Measurements from ENCODE around the gene CIAO3.

The CIAO3 gene

GRCh38 chr16:740459-740763 lies 386 bp downstream of the CIAO3 start:
- peak overlapping the region; percentile 76 for H3K4me3 ChIP-seq (ENCODE audit: low read length)
- DNase-seq (ENCODE audit: low read depth) = no peak
- no peak for TF ChIP-seq CTCF (IDR thresholded peaks at IDR 0.05; ENCODE audit: insufficient read depth, low read depth, low read length, missing control alignments)

- no peak for DNase-seq (ENCODE audit: low read depth)
- peak overlapping the region; percentile 76 for H3K4me3 ChIP-seq (ENCODE audit: low read length)
- TF ChIP-seq CTCF (IDR thresholded peaks at IDR 0.05; ENCODE audit: insufficient read depth, low read depth, low read length, missing control alignments) = no peak
Measured at GRCh38 chr16:739560-740458, 988 bp downstream of the CIAO3 start.

- TF ChIP-seq CTCF (IDR thresholded peaks at IDR 0.05; ENCODE audit: insufficient read depth, low read depth, low read length, missing control alignments) = no peak
- no peak overlapping the region for H3K4me3 ChIP-seq (ENCODE audit: low read length)
- no peak for DNase-seq (ENCODE audit: low read depth)
Measured at GRCh38 chr16:736936-737481, 3.8 kb downstream of the CIAO3 start.

GRCh38 chr16:735982-736453 lies 4.8 kb downstream of the CIAO3 start:
- TF ChIP-seq CTCF (IDR thresholded peaks at IDR 0.05; ENCODE audit: insufficient read depth, low read depth, low read length, missing control alignments) = no peak
- H3K4me3 ChIP-seq (ENCODE audit: low read length) = no peak overlapping the region
- DNase-seq (ENCODE audit: low read depth) = no peak

- no peak for TF ChIP-seq CTCF (IDR thresholded peaks at IDR 0.05; ENCODE audit: insufficient read depth, low read depth, low read length, missing control alignments)
- DNase-seq (ENCODE audit: low read depth) = no peak
- H3K4me3 ChIP-seq (ENCODE audit: low read length) = no peak overlapping the region
Measured at GRCh38 chr16:734981-735881, 5.6 kb downstream of the CIAO3 start.

- H3K4me3 ChIP-seq (ENCODE audit: low read length) = no peak overlapping the region
- DNase-seq (ENCODE audit: low read depth) = no peak
- TF ChIP-seq CTCF (IDR thresholded peaks at IDR 0.05; ENCODE audit: insufficient read depth, low read depth, low read length, missing control alignments) = no peak
Measured at GRCh38 chr16:734208-734980, 6.4 kb downstream of the CIAO3 start.
